OCI-LY7 (cell line): ENCODE data around the gene SLC8B1.

Experiments used
- CTCF ChIP-seq: fragments of 200-600 bp; sonication (generic); conservative IDR thresholded peaks from 2 replicates; pipeline ENCODE4 v1.5.1; 2014; ENCODE audit warnings: mild to moderate bottlenecking, antibody characterized with exemption, low read length, moderate library complexity, mixed read lengths
- EZH2phosphoT487 ChIP-seq: fragments of 200-600 bp; sonication (generic); IDR thresholded peaks from 2 replicates; pipeline ENCODE4 v1.6.1; 2018; ENCODE audit warnings: low read depth, borderline replicate concordance, mild to moderate bottlenecking, mixed run types, antibody characterized with exemption, low read length, moderate library complexity, mixed read lengths

DNA sequence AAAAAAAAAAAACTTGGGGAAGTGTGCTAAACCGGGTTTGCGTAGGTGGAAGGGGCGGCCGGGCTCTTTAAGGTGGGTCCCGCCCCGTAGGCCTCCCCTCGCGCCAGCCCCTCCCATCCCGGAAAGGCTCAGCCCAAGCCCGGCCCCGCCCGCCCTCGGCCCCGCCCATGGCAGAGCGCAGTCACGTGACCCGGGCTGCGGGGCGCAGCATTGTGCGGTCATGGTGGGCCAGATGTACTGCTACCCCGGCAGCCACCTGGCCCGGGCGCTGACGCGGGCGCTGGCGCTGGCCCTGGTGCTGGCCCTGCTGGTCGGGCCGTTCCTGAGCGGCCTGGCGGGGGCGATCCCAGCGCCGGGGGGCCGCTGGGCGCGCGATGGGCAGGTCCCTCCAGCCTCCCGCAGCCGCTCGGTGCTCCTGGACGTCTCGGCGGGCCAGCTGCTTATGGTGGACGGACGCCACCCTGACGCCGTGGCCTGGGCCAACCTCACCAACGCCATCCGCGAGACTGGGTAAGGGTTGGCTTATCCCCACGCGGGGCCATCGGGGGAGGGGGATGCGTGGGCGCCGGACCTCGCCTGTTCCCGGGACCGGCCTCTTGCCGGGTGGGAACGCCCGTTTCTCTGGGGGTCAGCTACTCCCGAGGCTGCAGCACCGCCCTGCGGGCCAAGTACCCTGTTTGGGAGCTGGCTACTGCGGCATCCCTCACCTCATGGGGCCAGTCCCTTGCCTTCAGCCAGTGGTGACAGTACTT, 23.6 kb upstream of the SLC8B1 start, which contains the start of gene PLBD2:
- TF ChIP-seq CTCF (no peak), EZH2phosphoT487 (no peak)
